HCT116 (cell line): ENCODE results near the gene MAP3K20. TPM values are rescaled to one million over a fixed set of nuclear protein-coding genes. Genes with fewer than 3 reads are reported as not detected.

ENCODE experiments used
- ATAC-seq: fragments of 200-7000 bp; cut with Tn5 transposase; 2 replicates; pipeline ENCODE4 v1.9.1; 2020; ENCODE audit warnings: mild to moderate bottlenecking, moderate library complexity
- BruUV-seq: library from RNA; stranded (reverse); fragments of 400-500 nt; replicated peaks from 2 replicates; lab custom pipeline; 2021; lab: Mats Ljungman, UMichigan
- CTCF ChIA-PET: fragments of 300-600 bp; sonication (Branson Sonifier 250); formaldehyde crosslinking; loops from one replicate; lab custom pipeline; 2021; ENCODE audit warnings: antibody characterized with exemption; lab: Charles Lee
- POLR2A ChIA-PET: fragments of 300-600, 350-600 bp; sonication (Branson Sonifier 250); formaldehyde crosslinking; loops from one replicate; lab custom pipeline; 2021; ENCODE audit warnings: antibody characterized with exemption; lab: Charles Lee
- RAD21 ChIA-PET, 2 experiments: fragments of 300-600 bp; sonication (Branson Sonifier 250); formaldehyde crosslinking; loops; one replicate each; lab custom pipeline; 2023; ENCODE audit warnings: low total read pairs in 2 of 2; ENCODE audit not compliant: uncharacterized antibody in 2 of 2, unreplicated experiment in 2 of 2, low non-redundant PET in 1 of 2; lab: Charles Lee
- DNase-seq: peaks from one replicate; pipeline ENCODE4 v3.0.0-alpha.2; 2010; ENCODE audit warnings: low read depth, low spot score
- H2AFZ ChIP-seq: fragments of 200-600 bp; shearing (Covaris generic), sonication (generic); 2 replicates; pipeline ENCODE4 v1.6.1; 2017; ENCODE audit warnings: low read depth, mixed run types, mixed read lengths, antibody characterized with exemption, low read length; ENCODE audit not compliant: poor library complexity, severe bottlenecking
- H3K27ac ChIP-seq: 2 replicates; pipeline ENCODE4 v1.5.1; 2012; ENCODE audit warnings: low read depth, low read length
- H3K27me3 ChIP-seq: fragments of 200-600 bp; sonication (generic); 2 replicates; pipeline ENCODE4 v1.6.1; 2016; ENCODE audit warnings: mixed run types, low read length, mixed read lengths; ENCODE audit not compliant: insufficient read depth
- H3K36me3 ChIP-seq, 2 experiments: fragments of 200-500 bp in 1 of 2; fragments of 200-600 bp in 1 of 2; sonication (Bioruptor generic) in 1 of 2; sonication (generic) in 1 of 2; 2 replicates each; pipeline versions ENCODE4 v1.5.1 to v1.6.1; 2014 to 2016; ENCODE audit warnings: low read length in 2 of 2, inconsistent platforms in 1 of 2, mixed read lengths in 1 of 2, mixed run types in 1 of 2; ENCODE audit not compliant: insufficient read depth in 2 of 2, control insufficient read depth in 1 of 2
- H3K4me1 ChIP-seq, 2 experiments: fragments of 200-600 bp in 1 of 2; sonication (generic) in 1 of 2; 2 replicates each; pipeline versions ENCODE4 v1.5.1 to v1.6.1; 2012 to 2017; ENCODE audit warnings: low read length in 2 of 2, inconsistent platforms in 1 of 2, mild to moderate bottlenecking in 1 of 2, mixed read lengths in 1 of 2, mixed run types in 1 of 2, moderate library complexity in 1 of 2; ENCODE audit not compliant: insufficient read depth in 2 of 2, control insufficient read depth in 1 of 2
- H3K4me2 ChIP-seq: fragments of 200-600 bp; sonication (generic); 2 replicates; pipeline ENCODE4 v1.6.1; 2017; ENCODE audit warnings: mixed run types, low read length, mixed read lengths
- H3K4me3 ChIP-seq, 2 experiments: fragments of 200-600 bp in 1 of 2; sonication (generic) in 1 of 2; replicated peaks in 1 of 2; 2 replicates each; pipeline ENCODE4 v1.5.1; 2011 to 2016; ENCODE audit warnings: low read length in 2 of 2, control low read depth in 1 of 2, low read depth in 1 of 2, mild to moderate bottlenecking in 1 of 2, mixed read lengths in 1 of 2, mixed run types in 1 of 2
- H3K79me2 ChIP-seq: fragments of 200-600 bp; sonication (generic); 2 replicates; pipeline ENCODE4 v1.6.1; 2017; ENCODE audit warnings: mild to moderate bottlenecking, mixed run types, low read length, moderate library complexity, mixed read lengths; ENCODE audit not compliant: insufficient read depth
- H3K9ac ChIP-seq: fragments of 200-600 bp; sonication (generic); 2 replicates; pipeline ENCODE4 v1.6.1; 2016; ENCODE audit warnings: low read length, mixed read lengths
- H3K9me2 ChIP-seq: fragments of 200-600 bp; sonication (generic), shearing (Covaris generic); 2 replicates; pipeline ENCODE4 v1.6.1; 2017; ENCODE audit warnings: mixed run types, mild to moderate bottlenecking, moderate library complexity; ENCODE audit not compliant: insufficient read depth
- H3K9me3 ChIP-seq, 2 experiments: fragments of 200-500 bp in 1 of 2; fragments of 200-600 bp in 1 of 2; sonication (Bioruptor generic) in 1 of 2; sonication (generic) in 1 of 2; 2 replicates each; pipeline ENCODE4 v1.6.1; 2014 to 2017; ENCODE audit warnings: low read length in 2 of 2, mixed read lengths in 2 of 2, inconsistent platforms in 1 of 2, low read depth in 1 of 2, mild to moderate bottlenecking in 1 of 2, mixed run types in 1 of 2, moderate library complexity in 1 of 2; ENCODE audit not compliant: control insufficient read depth in 1 of 2, insufficient read depth in 1 of 2
- H4K20me1 ChIP-seq: fragments of 200-600 bp; sonication (generic), shearing (Covaris generic); 2 replicates; pipeline ENCODE4 v1.6.1; 2017; ENCODE audit warnings: mixed run types, mild to moderate bottlenecking, moderate library complexity; ENCODE audit not compliant: insufficient read depth
- ATF3 ChIP-seq: IDR thresholded peaks from 2 replicates; pipeline ENCODE4 v1.6.1; 2012
- CBX3 ChIP-seq: IDR thresholded peaks from 2 replicates; pipeline ENCODE4 v1.6.1; 2012; ENCODE audit warnings: low read depth
- CEBPB ChIP-seq: IDR thresholded peaks from 2 replicates; pipeline ENCODE4 v1.6.1; 2012; ENCODE audit warnings: low read depth
- CTCF ChIP-seq, 3 experiments: fragments of 200-600 bp in 1 of 3; sonication (generic) in 1 of 3; IDR thresholded peaks in 2 of 3; conservative IDR thresholded peaks in 1 of 3; 2 replicates each; pipeline ENCODE4 v1.5.1; 2012 to 2017; ENCODE audit warnings: low read depth in 2 of 3, low read length in 2 of 3, antibody characterized with exemption in 1 of 3, borderline replicate concordance in 1 of 3, control low read depth in 1 of 3, mild to moderate bottlenecking in 1 of 3, mixed read lengths in 1 of 3, mixed run types in 1 of 3, moderate library complexity in 1 of 3; ENCODE audit not compliant: insufficient read depth in 1 of 3
- EGR1 ChIP-seq: IDR thresholded peaks from 2 replicates; pipeline ENCODE4 v1.6.1; 2012; ENCODE audit warnings: low read depth
- ELF1 ChIP-seq: IDR thresholded peaks from 2 replicates; pipeline ENCODE4 v1.6.1; 2012; ENCODE audit warnings: low read depth, borderline replicate concordance
- EZH2 ChIP-seq: fragments of 200-600 bp; sonication (generic); IDR thresholded peaks from 2 replicates; pipeline ENCODE4 v1.6.1; 2017; ENCODE audit warnings: antibody characterized with exemption, mixed run types
- FOSL1 ChIP-seq: IDR thresholded peaks from 2 replicates; pipeline ENCODE4 v1.6.1; 2012; ENCODE audit warnings: low read depth
- JUND ChIP-seq: IDR thresholded peaks from 2 replicates; pipeline ENCODE4 v1.6.1; 2012
- POLR2A ChIP-seq: IDR thresholded peaks from 2 replicates; pipeline ENCODE4 v1.7.0; 2011; ENCODE audit warnings: borderline replicate concordance; ENCODE audit not compliant: insufficient read depth, insufficient read length; ENCODE audit errors: extremely low read depth
- POLR2AphosphoS5 ChIP-seq: IDR thresholded peaks from 2 replicates; pipeline ENCODE4 v1.6.1; 2011; ENCODE audit warnings: mild to moderate bottlenecking, low read depth, low read length, moderate library complexity
- SIN3A ChIP-seq: IDR thresholded peaks from 2 replicates; pipeline ENCODE4 v1.6.1; 2012; ENCODE audit warnings: low read depth
- SP1 ChIP-seq: IDR thresholded peaks from 2 replicates; pipeline ENCODE4 v1.6.1; 2012; ENCODE audit warnings: low read depth
- SRF ChIP-seq: IDR thresholded peaks from 2 replicates; pipeline ENCODE4 v1.6.1; 2012; ENCODE audit warnings: low read depth
- YY1 ChIP-seq: IDR thresholded peaks from 2 replicates; pipeline ENCODE4 v1.6.1; 2011; ENCODE audit warnings: low read length, low read depth, moderate library complexity, mild to moderate bottlenecking; ENCODE audit not compliant: insufficient replicate concordance; ENCODE audit errors: extremely low read depth
- ZFX ChIP-seq: fragments of 450-650 bp; IDR thresholded peaks from 2 replicates; pipeline ENCODE4 v1.6.1; 2017
- intact Hi-C: fragments of 100-400 bp; cut with micrococcal nuclease; formaldehyde crosslinking; loops from 2 replicates; pipeline ENCODE4 v1.10.0; 2022
- total RNA-seq: library from RNA; stranded (reverse); gene quantifications from one replicate; pipeline ENCODE4 v1.2.1, GENCODE V29; 2021; ENCODE audit not compliant: unreplicated experiment
- TF ChIP-seq, protein P1 (sequence below): IDR thresholded peaks from 2 replicates; pipeline ENCODE4 v1.6.1; 2012
- TF ChIP-seq, protein P2 (sequence below): IDR thresholded peaks from 2 replicates; pipeline ENCODE4 v1.6.1; 2012; ENCODE audit warnings: low read depth

Gene MAP3K20
- total RNA-seq, 1 experiment from 2014 or later: 40.0 TPM

DNA sequence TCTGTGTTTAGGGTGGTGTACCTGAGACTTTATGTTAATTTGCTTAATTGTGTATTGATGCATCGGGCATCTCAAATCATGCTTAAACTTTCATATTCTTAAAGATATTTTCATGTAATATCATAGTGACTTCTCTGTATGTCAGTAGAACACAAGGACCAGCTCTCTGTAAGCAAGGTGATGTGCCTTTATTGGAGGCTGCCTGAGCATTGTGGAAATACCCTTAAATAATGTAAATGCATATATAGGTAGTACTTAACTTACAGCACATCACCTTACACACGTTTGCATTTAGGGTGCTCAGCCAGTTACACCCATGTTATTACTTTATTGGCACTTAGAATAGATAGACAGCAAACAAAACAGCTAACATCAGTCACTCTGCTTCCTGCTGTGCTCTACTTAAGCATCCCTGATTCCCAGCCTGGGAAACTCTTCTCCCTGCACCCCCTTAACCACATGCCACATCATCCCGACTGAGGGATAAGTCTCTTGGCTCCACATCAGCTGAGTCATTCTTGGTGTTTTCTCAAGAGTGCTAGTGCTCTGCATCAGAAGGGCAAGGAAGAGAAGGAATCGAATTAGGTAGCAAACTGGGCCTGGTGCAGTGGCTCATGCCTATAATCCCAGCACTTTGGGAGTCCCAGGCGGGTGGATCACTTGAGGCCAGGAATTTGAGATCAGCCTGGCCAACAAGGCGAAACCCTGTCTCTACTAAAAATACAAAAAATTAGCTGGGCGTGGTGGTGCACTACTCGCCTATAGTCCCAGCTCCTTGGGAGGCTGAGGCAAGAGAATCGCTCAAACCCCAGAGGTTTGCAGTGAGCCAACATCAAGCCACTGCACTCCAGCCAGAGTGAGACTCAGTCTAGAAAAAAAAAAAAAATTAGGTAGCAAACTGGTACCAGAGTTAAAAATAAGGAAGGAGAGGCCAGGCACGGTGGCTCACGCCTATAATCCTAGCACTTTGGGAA is 108.7 kb downstream of the MAP3K20 start (continued):
- TF ChIP-seq EZH2: no peak
- no peak for TF ChIP-seq EGR1
- TF ChIP-seq ZFX: no peak
- TF ChIP-seq POLR2A: no peak
- TF ChIP-seq CEBPB: no peak
- peak; percentile 60; the same call in 1 of the 2 replicates for TF ChIP-seq SIN3A
- peak; percentile 54 for TF ChIP-seq SP1
- TF ChIP-seq YY1: peak; percentile 67
- TF ChIP-seq, protein P1, sequence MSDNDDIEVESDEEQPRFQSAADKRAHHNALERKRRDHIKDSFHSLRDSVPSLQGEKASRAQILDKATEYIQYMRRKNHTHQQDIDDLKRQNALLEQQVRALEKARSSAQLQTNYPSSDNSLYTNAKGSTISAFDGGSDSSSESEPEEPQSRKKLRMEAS: peak; percentile 53; the same call in 1 of the 2 replicates
- no peak for TF ChIP-seq CTCF (IDR thresholded peaks at IDR 0.05 in 2 of 3, conservative IDR thresholded peaks at IDR 0.05 in 1 of 3; ENCODE audit: borderline replicate concordance in 1 of 3, insufficient read depth in 1 of 3, low read depth in 2 of 3, low read length in 2 of 3)
- TF ChIP-seq SRF: no peak
- TF ChIP-seq CBX3: peak; percentile 89
- TF ChIP-seq ELF1: no peak

DNA sequence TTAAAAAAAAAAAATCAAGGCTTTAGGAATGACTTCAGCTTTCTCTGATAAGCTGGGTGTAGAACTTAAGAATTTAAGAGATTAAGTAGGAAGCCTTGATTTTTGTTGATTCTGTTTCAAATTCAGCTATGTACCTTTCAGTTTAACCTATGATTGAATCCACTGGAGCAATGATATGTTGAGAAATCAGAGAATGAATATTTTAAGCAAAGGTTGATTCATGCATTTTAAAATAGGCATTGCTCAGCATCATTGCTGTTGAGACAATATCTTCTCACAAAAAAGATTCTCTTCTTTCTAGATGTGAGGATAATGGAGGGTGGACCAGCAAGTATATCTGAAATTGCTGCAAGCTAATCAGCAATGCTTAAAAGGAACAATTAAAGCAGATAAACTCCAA is 109.8 kb downstream of the MAP3K20 start:
- DNase-seq: no peak
- no peaks in the 10 kb centered on the region for H4K20me1 ChIP-seq
- H3K9me3 ChIP-seq: no peaks in the 10 kb centered on the region
- peaks cover 9 to 16% of the 10 kb centered on the region in 2 experiments for H3K4me1 ChIP-seq
- no peaks in the 10 kb centered on the region for H3K79me2 ChIP-seq
- no peak overlapping the region for H3K4me3 ChIP-seq
- no TSS peak for BruUV-seq
- H3K27ac ChIP-seq: no peak overlapping the region
- POLR2A ChIA-PET: no interaction called here
- H3K27me3 ChIP-seq: no peaks in the 10 kb centered on the region
- RAD21 ChIA-PET: no interaction called here
- H3K36me3 ChIP-seq: no peaks in the 10 kb centered on the region
- no peak for ATAC-seq
- no peaks in the 10 kb centered on the region for H3K9me2 ChIP-seq
- H3K4me2 ChIP-seq: no peak overlapping the region
- no peak overlapping the region for H2AFZ ChIP-seq
- intact Hi-C loops: no loop called here
- H3K9ac ChIP-seq: no peak overlapping the region
- CTCF ChIA-PET: interaction anchor here (1.8 kb wide), 1 partner anchor 158 kb away, joined by 3 read pairs; no protein-coding TSS in a partner anchor
- TF ChIP-seq ELF1: no peak
- TF ChIP-seq CBX3: no peak
- TF ChIP-seq SRF: no peak
- no peak for TF ChIP-seq SP1
- no peak for TF ChIP-seq JUND
- no peak for TF ChIP-seq ZFX
- no peak for TF ChIP-seq ATF3
- TF ChIP-seq EZH2: no peak
- TF ChIP-seq POLR2A: no peak
- TF ChIP-seq, protein P2, sequence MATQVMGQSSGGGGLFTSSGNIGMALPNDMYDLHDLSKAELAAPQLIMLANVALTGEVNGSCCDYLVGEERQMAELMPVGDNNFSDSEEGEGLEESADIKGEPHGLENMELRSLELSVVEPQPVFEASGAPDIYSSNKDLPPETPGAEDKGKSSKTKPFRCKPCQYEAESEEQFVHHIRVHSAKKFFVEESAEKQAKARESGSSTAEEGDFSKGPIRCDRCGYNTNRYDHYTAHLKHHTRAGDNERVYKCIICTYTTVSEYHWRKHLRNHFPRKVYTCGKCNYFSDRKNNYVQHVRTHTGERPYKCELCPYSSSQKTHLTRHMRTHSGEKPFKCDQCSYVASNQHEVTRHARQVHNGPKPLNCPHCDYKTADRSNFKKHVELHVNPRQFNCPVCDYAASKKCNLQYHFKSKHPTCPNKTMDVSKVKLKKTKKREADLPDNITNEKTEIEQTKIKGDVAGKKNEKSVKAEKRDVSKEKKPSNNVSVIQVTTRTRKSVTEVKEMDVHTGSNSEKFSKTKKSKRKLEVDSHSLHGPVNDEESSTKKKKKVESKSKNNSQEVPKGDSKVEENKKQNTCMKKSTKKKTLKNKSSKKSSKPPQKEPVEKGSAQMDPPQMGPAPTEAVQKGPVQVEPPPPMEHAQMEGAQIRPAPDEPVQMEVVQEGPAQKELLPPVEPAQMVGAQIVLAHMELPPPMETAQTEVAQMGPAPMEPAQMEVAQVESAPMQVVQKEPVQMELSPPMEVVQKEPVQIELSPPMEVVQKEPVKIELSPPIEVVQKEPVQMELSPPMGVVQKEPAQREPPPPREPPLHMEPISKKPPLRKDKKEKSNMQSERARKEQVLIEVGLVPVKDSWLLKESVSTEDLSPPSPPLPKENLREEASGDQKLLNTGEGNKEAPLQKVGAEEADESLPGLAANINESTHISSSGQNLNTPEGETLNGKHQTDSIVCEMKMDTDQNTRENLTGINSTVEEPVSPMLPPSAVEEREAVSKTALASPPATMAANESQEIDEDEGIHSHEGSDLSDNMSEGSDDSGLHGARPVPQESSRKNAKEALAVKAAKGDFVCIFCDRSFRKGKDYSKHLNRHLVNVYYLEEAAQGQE: no peak
- no peak for TF ChIP-seq FOSL1
- no peak for TF ChIP-seq POLR2AphosphoS5
- no peak for TF ChIP-seq YY1
- TF ChIP-seq SIN3A: no peak
- no peak for TF ChIP-seq CEBPB
